GM12892 (cell line): ENCODE results near the gene ARHGAP26.

Experiments used
- POLR2A ChIP-seq: IDR thresholded peaks from 2 replicates; pipeline ENCODE4 v1.6.1; 2011; ENCODE audit warnings: low read depth, low read length, control low read depth
- POLR2AphosphoS5 ChIP-seq: IDR thresholded peaks from 2 replicates; pipeline ENCODE4 v1.6.1; 2011; ENCODE audit warnings: low read depth, low read length, control low read depth

DNA sequence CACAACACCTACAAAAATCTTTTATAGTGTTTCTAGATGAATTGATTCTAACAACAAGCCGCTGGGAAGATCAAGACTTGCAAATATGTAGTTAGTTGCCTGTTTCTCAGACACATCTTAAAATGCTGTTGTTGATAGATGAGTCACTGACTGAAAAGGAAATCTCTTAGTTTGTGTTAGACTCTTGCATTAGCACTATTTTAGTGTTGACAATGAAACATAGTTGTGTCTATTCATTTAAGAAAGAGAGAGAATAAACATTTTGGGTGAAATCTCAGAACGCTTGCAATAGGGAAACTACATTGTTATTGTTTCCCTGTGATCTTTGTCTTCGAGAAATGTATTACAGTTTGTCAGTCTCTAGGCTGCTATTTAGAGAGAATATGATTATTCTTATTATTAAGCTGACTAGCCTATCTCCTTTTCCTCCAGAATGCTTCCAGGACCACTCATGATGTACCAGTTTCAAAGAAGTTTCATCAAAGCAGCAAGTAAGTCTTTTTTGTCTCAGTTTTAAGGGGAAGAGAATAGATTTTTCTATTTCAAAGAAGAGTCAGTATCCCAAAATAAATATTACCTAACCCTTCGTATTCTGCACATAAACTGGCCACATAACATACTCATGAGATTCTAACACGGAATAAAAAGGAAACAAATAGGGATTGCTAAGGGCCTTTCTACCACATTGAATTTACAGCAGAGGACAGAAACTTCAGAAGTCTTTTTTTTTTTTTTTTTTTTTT, 285.6 kb downstream of the ARHGAP26 start:
- TF ChIP-seq POLR2A (no peak), POLR2AphosphoS5 (no peak)
